IPS-18c (cell line): ENCODE measurements around the gene RGPD3.

Experiments
- H3K4me3 ChIP-seq: 2 replicates; pipeline ENCODE4 v1.7.0; 2013; ENCODE audit warnings: low read depth, mild to moderate bottlenecking, low read length, moderate library complexity; ENCODE audit not compliant: insufficient read depth
- H3K9me3 ChIP-seq: one replicate; pipeline ENCODE4 v1.6.1; 2013; ENCODE audit warnings: mild to moderate bottlenecking, low read length, moderate library complexity; ENCODE audit not compliant: control insufficient read depth, insufficient read depth

RGPD3 gene

GRCh38 chr2:106358521-106358920, 109.7 kb downstream of the RGPD3 start:
- Histone ChIP-seq H3K4me3 (no peak overlapping the region), H3K9me3 (no peaks in the 10 kb centered on the region)

DNA sequence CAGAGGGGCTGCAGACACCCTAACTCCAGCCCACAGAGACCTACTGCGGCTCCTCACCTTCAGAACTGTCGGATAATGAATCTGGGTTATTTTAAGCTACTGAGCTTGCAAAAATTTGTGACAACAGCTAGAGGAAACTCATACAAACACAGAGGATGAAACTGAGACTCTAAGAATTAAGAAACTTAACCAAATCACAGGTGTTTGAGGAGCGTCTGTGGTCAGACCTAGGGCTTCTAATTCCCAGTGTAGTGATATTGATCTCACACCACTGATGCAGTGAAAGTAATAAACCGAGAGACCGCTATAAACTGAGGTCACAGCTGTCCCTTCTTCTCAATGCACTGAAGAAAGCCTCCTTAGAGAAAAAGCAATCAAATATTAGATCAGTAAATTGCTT, 110.1 kb downstream of the RGPD3 start:
- Histone ChIP-seq H3K4me3 (no peak overlapping the region), H3K9me3 (no peaks in the 10 kb centered on the region)

DNA sequence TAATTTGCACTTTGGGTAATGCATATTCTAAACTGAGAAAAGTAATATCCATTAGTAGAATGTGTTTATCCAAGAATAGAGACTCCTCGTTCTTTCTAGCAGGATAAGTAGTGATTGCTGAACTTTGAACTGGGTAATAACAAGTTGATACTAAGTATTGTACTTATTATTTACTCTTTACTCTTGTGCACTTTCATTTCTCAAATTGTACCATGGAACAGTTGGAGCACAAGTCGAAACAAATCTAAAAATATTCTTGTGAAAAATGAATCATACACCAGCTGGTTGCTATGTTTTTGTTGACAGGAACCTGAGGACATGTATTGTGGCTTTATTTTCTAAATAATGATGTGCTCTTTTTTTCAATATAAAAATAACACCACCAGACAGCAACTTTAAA, 111.9 kb downstream of the RGPD3 start:
- no peaks in the 10 kb centered on the region for H3K9me3 ChIP-seq

DNA sequence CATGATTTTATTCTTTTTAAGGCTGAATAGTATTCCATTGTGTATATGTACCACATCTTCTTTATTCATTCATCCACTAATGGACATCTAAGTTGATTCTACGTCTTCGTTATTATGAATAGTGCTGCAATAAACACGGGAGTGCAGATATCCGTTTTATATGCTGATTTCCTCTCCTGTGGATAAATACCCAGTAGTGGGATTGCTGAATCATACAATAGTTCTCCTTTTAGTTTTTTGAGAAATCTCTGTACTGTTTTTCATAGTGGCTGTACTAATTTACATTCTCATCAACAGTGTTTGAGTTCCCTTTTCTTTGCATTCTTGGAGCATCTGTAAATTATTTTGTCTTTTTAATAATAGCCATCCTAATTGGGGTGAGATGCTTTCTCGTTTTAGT, 114.5 kb downstream of the RGPD3 start:
- H3K4me3 ChIP-seq, result no peak overlapping the region
- no peaks in the 10 kb centered on the region for H3K9me3 ChIP-seq

More for the DNA sequence above, 111.9 kb downstream of the RGPD3 start:
- H3K4me3 ChIP-seq, result no peak overlapping the region

- no peaks in the 10 kb centered on the region for H3K9me3 ChIP-seq
- H3K4me3 ChIP-seq, result no peak overlapping the region
Measured at GRCh38 chr2:106350980-106351379, 117.2 kb downstream of the RGPD3 start.

GRCh38 chr2:106344302-106344701, 123.9 kb downstream of the RGPD3 start:
- no peak overlapping the region for H3K4me3 ChIP-seq
- no peaks in the 10 kb centered on the region for H3K9me3 ChIP-seq

GRCh38 chr2:106343274-106343673, 124.9 kb downstream of the RGPD3 start:
- Histone ChIP-seq H3K9me3 (no peaks in the 10 kb centered on the region), H3K4me3 (no peak overlapping the region)

GRCh38 chr2:106342831-106343251, 125.4 kb downstream of the RGPD3 start:
- Histone ChIP-seq H3K9me3 (no peaks in the 10 kb centered on the region), H3K4me3 (no peak overlapping the region)

- Histone ChIP-seq H3K4me3 (no peak overlapping the region), H3K9me3 (no peaks in the 10 kb centered on the region)
Measured at GRCh38 chr2:106341666-106342065, 126.5 kb downstream of the RGPD3 start.
